Stimulated activated naive CD4-positive, alpha-beta T cell treated with Interleukin-2 at 50 U/mL for 16 hours (primary cell): Measurements from ENCODE around the gene S100PBP.
A peak's percentile ranks its signal among the peaks of the same experiment; 100 is the strongest.

Experiments
- DNase-seq: peaks from one replicate; lab custom pipeline; 2025; lab: John Stamatoyannopoulos, UW

S100PBP gene

GRCh38 chr1:32817159-32817814, at the start of gene S100PBP, which contains the start of gene YARS1:
Gene S100PBP, plus strand, starts transcription at chr1:32817653. Its CDS starts 8,447 bp downstream, at chr1:32826100.
Gene YARS1, minus strand, starts transcription at chr1:32817358. Its CDS starts 114 bp downstream, at chr1:32817244.
- DNase-seq: peak; percentile 99

GRCh38 chr1:32768110-32768850, 49.2 kb upstream of the S100PBP start:
- no peak for DNase-seq

- DNase-seq: no peak
Observed at GRCh38 chr1:32769524-32770220, 47.8 kb upstream of the S100PBP start.

DNA sequence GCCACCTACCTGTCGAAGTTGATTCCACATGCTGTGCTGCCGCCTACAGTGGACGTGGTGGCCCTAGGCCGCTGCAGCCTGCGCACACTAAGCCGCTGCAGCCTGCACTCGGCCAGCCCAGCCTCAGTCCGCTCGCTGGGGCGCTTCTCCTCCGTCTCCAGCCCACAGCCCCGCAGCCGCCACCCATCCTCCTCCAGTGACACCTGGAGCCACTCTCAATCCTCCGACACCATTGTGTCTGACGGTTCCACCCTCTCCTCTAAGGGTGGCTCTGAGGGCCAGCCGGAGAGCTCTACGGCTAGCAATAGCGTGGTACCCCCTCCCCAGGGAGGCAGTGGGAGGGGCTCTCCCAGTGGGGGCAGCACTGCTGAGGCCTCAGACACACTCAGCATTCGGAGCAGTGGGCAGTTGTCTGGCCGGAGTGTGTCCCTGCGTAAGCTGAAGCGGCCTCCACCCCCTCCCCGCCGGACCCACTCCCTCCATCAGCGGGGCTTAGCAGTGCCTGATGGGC, 47.2 kb upstream of the S100PBP start:
- no peak for DNase-seq

- no peak for DNase-seq
Observed at GRCh38 chr1:32770741-32771548, 46.5 kb upstream of the S100PBP start.

DNA sequence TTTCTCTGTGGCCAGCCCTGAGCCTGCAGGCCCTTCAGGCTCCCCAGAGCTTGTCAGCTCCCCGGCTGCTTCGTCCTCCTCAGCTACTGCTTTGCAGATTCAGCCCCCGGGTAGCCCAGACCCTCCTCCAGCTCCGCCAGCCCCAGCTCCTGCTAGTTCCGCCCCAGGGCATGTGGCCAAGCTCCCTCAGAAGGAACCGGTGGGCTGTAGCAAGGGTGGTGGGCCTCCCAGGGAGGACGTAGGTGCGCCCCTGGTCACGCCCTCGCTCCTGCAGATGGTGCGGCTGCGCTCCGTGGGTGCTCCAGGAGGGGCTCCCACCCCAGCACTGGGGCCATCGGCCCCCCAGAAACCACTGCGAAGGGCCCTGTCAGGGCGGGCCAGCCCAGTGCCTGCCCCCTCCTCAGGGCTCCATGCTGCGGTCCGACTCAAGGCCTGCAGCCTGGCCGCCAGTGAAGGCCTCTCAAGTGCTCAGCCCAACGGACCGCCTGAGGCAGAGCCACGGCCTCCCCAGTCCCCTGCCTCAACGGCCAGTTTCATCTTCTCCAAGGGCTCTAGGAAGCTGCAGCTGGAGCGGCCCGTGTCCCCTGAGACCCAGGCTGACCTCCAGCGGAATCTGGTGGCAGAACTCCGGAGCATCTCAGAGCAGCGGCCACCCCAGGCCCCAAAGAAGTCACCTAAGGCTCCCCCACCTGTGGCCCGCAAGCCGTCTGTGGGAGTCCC, 45.7 kb upstream of the S100PBP start:
- DNase-seq: no peak

GRCh38 chr1:32772281-32773017, 45.0 kb upstream of the S100PBP start:
- DNase-seq: no peak

DNA sequence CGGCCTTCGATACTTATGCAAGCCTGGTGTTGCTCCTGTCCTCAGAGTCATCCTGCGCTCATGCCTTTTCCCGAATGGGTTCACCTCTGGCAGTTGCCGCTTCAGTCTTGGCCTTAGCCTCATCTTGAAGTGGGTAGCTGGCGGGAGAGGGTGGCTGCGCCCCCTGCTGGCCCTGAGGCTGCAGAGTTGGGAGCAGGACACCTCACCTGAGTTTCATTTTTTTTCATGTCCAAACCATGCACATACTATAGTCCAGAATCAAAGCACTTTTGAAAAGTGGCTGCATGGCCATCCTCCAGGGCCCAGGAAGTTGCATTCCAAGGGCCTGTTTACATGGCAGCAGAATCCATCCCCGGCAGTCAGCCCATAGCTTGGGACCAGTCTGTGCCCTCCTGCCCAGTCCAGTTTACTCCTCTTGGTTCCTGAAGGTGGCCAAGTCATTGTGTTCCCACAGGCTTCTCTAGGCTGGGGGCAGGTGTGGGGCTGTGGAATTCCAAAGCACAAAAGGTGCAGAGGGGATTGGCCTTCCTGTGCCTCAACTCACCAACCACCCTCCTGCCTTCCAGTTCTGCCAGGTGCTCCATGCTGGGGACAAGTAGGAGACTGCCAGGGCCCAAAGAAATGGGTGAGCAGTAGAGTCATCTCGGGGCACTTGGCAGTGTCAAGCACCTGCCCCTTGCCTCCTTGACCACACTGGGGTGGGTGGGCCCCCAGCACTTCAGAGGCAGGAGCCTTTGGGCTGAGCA, 44.3 kb upstream of the S100PBP start:
- peak; percentile 58 for DNase-seq

GRCh38 chr1:32773764-32774463, 43.5 kb upstream of the S100PBP start:
- DNase-seq: no peak

DNA sequence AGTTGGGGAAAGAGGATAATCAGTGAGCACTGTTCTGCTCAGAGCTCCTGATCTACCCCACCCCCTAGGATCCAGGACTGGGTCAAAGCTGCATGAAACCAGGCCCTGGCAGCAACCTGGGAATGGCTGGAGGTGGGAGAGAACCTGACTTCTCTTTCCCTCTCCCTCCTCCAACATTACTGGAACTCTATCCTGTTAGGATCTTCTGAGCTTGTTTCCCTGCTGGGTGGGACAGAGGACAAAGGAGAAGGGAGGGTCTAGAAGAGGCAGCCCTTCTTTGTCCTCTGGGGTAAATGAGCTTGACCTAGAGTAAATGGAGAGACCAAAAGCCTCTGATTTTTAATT, 43.0 kb upstream of the S100PBP start:
- DNase-seq: no peak

- DNase-seq: no peak
Observed at GRCh38 chr1:32774950-32775634, 42.4 kb upstream of the S100PBP start.

- DNase-seq: no peak
Observed at GRCh38 chr1:32775640-32776337, 41.7 kb upstream of the S100PBP start.

DNA sequence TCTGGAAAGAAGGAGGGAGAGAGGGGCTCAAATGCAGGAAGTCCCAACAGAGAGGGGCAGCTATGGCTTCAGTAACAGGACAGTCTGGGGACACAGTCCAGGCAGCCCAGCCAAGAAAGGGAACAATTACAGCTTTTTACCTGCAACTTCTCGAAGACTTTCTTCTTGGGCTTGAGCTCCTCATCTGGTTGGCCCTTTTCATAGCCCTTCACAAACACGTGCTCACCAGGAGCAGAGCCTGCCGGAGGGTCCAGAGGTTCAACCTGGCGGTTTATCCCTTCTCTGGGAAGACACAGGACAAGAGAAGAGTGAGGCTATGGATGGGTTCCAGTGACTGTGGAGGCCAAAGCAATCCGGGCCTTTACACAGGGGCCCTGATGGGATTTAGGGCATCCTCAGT, 38.2 kb upstream of the S100PBP start:
- no peak for DNase-seq

GRCh38 chr1:32780005-32780404, 37.4 kb upstream of the S100PBP start:
- no peak for DNase-seq

GRCh38 chr1:32780628-32781234, 36.7 kb upstream of the S100PBP start:
- DNase-seq: no peak

GRCh38 chr1:32782086-32782485, 35.4 kb upstream of the S100PBP start:
- no peak for DNase-seq

- no peak for DNase-seq
Observed at GRCh38 chr1:32783851-32784250, 33.6 kb upstream of the S100PBP start.

DNA sequence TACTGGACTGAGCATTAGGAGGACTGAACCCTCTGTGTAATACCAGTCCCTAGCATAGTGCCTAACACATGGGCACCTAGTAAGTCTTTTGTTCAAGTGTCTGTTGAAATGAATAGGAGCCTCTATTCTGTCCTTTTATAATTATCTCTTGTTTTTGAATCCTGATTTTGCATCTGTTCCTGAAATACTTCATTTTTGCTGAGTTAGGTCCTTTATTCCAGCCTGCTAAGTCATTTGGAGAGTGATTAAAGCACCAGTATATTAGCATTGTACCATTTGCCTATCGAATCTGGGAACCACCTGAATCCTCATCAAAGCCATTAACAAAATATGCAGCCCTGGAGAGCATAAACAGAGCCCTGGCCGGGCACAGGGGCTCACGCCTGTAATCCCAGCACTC, 32.6 kb upstream of the S100PBP start:
- no peak for DNase-seq
